Activated B cell treated with CpG ODN at 0.5 μM for 24 hours (primary cell): Measurements from ENCODE around the gene OR4K13. TPM values are rescaled to one million over a fixed set of nuclear protein-coding genes. Genes with fewer than 3 reads are reported as not detected.

ENCODE experiments used
- ATAC-seq: fragments of 200-7000 bp; cut with Tn5 transposase; one replicate; pipeline ENCODE4 v1.10.0; 2021; ENCODE audit warnings: low read depth, mild to moderate bottlenecking, moderate library complexity
- CTCF ChIA-PET: fragments of 350-600 bp; sonication (Branson Sonifier 250); formaldehyde crosslinking; loops from one replicate; lab custom pipeline; 2021; ENCODE audit warnings: antibody characterized with exemption; lab: Charles Lee
- POLR2A ChIA-PET: fragments of 350-600 bp; sonication (Branson Sonifier 250); formaldehyde crosslinking; loops from one replicate; lab custom pipeline; 2021; ENCODE audit warnings: antibody characterized with exemption; lab: Charles Lee
- DNase-seq: peaks from one replicate; pipeline ENCODE4 v3.0.0; 2022
- H3K27ac Mint-ChIP-seq: one replicate; pipeline ENCODE4 v1.8.0; 2020; ENCODE audit warnings: mixed read lengths
- H3K27me3 Mint-ChIP-seq: one replicate; pipeline ENCODE4 v1.8.0; 2021; ENCODE audit warnings: mixed read lengths
- H3K36me3 Mint-ChIP-seq: one replicate; pipeline ENCODE4 v1.8.0; 2021; ENCODE audit warnings: low read depth, mixed read lengths
- H3K4me1 Mint-ChIP-seq: one replicate; pipeline ENCODE4 v1.8.0; 2021; ENCODE audit warnings: mixed read lengths
- H3K4me3 Mint-ChIP-seq: one replicate; pipeline ENCODE4 v1.8.0; 2020; ENCODE audit warnings: mild to moderate bottlenecking, mixed read lengths
- H3K9me3 Mint-ChIP-seq: one replicate; pipeline ENCODE4 v1.8.0; 2020; ENCODE audit warnings: mixed read lengths
- intact Hi-C: fragments of 100-400 bp; cut with micrococcal nuclease; formaldehyde crosslinking; loops from one replicate; pipeline ENCODE4 v1.15.1; 2024
- total RNA-seq: library from RNA; stranded (reverse); gene quantifications from 2 replicates; pipeline ENCODE4 v1.2.3, GENCODE V29; 2022
- TF ChIP-seq, protein P1 (sequence below): fragments of 200-600 bp; IDR thresholded peaks from one replicate; pipeline ENCODE4 v1.8.0; 2022; ENCODE audit warnings: antibody characterized with exemption, mild to moderate bottlenecking

OR4K13 gene, protein sequence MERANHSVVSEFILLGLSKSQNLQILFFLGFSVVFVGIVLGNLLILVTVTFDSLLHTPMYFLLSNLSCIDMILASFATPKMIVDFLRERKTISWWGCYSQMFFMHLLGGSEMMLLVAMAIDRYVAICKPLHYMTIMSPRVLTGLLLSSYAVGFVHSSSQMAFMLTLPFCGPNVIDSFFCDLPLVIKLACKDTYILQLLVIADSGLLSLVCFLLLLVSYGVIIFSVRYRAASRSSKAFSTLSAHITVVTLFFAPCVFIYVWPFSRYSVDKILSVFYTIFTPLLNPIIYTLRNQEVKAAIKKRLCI
- total RNA-seq, result not detected in 2 replicates

DNA sequence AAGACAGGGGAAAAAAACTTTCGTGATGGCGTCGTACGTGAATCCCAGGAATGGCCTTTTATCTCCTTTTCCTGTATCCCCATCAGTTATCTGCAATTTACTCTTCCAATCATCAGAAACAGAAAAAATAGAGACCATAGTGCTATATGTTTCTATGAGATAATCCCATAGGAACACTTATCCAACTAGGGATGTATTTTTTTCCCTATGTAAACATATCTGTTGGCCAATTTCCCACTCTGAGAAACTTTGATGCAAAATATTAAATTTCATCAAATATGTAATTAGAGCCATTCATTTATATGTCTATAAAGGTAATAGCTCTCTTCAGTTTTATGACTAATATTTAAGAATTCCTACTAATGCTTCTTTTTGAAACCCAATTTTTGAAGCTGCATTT is at the start of gene OR4K13:
Gene OR4K13, minus strand, starts transcription at position 101 of the 400 bp plus-strand sequence. CDS start 1,280 bp downstream, outside the sequence.
- Mint-ChIP-seq H3K4me3 (no peak within 1 kb of the TSS), H3K4me1 (no peaks in the 10 kb centered on the region), H3K9me3 (no peaks in the 10 kb centered on the region), H3K27ac (no peak within 1 kb of the TSS), H3K36me3 (no peaks in the 10 kb centered on the region), H3K27me3 (no peaks in the 10 kb centered on the region)
- POLR2A ChIA-PET, result no interaction called here
- ATAC-seq, result no peak
- TF ChIP-seq, protein P1, sequence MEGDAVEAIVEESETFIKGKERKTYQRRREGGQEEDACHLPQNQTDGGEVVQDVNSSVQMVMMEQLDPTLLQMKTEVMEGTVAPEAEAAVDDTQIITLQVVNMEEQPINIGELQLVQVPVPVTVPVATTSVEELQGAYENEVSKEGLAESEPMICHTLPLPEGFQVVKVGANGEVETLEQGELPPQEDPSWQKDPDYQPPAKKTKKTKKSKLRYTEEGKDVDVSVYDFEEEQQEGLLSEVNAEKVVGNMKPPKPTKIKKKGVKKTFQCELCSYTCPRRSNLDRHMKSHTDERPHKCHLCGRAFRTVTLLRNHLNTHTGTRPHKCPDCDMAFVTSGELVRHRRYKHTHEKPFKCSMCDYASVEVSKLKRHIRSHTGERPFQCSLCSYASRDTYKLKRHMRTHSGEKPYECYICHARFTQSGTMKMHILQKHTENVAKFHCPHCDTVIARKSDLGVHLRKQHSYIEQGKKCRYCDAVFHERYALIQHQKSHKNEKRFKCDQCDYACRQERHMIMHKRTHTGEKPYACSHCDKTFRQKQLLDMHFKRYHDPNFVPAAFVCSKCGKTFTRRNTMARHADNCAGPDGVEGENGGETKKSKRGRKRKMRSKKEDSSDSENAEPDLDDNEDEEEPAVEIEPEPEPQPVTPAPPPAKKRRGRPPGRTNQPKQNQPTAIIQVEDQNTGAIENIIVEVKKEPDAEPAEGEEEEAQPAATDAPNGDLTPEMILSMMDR, result no peak
- CTCF ChIA-PET, result no interaction called here
- intact Hi-C loops, result no loop called here
- no peak for DNase-seq

DNA sequence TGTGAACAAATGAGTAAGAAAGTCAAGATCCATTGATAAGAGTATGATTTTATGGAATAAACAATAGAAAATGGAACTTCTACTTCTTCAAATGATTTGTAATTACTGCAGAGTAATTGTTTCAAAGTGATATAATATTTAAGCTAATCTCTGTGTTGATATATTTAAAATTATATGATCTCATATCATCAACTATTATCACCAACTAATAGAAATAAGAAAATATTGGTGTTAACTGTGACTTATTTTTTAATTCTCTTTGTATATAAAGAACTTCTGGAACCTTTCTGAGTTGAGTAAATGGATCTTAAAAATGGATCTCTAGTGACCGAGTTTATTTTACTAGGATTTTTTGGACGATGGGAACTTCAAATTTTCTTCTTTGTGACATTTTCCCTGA is 23.9 kb upstream of the OR4K13 start, which contains the start of gene OR4L1:
Gene OR4L1, plus strand, starts transcription at position 301 of the 400 bp plus-strand sequence. Its CDS starts 0 bp downstream, at position 301.
- intact Hi-C loops, result no loop called here
- POLR2A ChIA-PET, result no interaction called here
- no peak for DNase-seq

DNA sequence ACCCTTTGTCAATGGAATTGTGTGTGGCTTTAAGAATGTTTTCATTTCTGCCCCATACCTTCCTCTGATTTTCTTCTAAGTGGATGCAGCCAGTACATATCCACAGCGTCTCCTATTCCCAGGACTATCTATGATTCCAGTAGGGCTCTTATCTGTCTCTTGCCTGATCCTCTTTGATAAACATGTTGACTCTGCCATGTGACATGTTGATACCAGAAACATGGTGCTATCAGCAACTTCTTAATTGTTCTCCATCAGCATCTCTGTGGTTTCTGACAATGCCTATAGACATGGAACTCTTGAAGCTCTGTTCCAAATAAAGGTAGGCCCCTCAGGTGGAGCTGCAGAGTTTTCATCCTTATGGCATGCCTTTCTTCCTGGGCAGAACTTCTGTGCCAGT is 12.4 kb upstream of the OR4K13 start:
- no peak overlapping the region for H3K4me3 Mint-ChIP-seq
- TF ChIP-seq, protein P1, result no peak
- ATAC-seq (no peak), DNase-seq (no peak)
- intact Hi-C loops, result no loop called here
- H3K36me3 Mint-ChIP-seq, result no peaks in the 10 kb centered on the region
- H3K9me3 Mint-ChIP-seq, result no peaks in the 10 kb centered on the region
- H3K27me3 Mint-ChIP-seq, result no peaks in the 10 kb centered on the region
- H3K4me1 Mint-ChIP-seq, result no peaks in the 10 kb centered on the region
- CTCF ChIA-PET, result no interaction called here
- POLR2A ChIA-PET, result no interaction called here
- no peak overlapping the region for H3K27ac Mint-ChIP-seq

More for the DNA sequence above, 23.9 kb upstream of the OR4K13 start, which contains the start of gene OR4L1:
- no peak within 1 kb of the TSS for H3K4me3 Mint-ChIP-seq
- no peaks in the 10 kb centered on the region for H3K36me3 Mint-ChIP-seq
- no peak for ATAC-seq
- no peaks in the 10 kb centered on the region for H3K4me1 Mint-ChIP-seq
- H3K9me3 Mint-ChIP-seq, result peaks cover 4% of the 10 kb centered on the region
- H3K27me3 Mint-ChIP-seq, result peaks cover 2% of the 10 kb centered on the region
- CTCF ChIA-PET, result no interaction called here
- no peak within 1 kb of the TSS for H3K27ac Mint-ChIP-seq
- TF ChIP-seq, protein P1, result no peak

DNA sequence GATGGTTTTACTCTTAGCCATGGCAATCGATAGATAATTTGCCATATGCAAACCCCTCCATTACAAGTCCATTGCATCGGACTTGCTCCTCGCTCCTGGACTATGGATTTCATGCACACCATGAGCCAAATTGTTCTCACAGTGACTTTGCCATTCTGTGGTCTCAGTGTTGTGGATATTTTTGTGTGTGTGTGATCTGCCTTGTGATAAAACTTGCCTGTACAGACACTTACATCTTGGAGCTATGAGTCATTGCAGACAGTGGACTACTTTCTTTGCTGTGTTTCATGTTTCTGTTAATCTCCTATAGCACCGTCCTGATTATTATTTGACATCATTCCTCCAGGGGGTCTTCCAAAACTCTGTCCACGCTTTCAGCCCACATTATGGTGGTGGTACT is 8.4 kb upstream of the OR4K13 start:
- H3K36me3 Mint-ChIP-seq, result no peaks in the 10 kb centered on the region
- TF ChIP-seq, protein P1, result no peak
- no peaks in the 10 kb centered on the region for H3K27me3 Mint-ChIP-seq
- ChIA-PET CTCF (no interaction called here), POLR2A (no interaction called here)
- intact Hi-C loops, result no loop called here
- no peak overlapping the region for H3K4me3 Mint-ChIP-seq
- H3K9me3 Mint-ChIP-seq, result no peaks in the 10 kb centered on the region
- ATAC-seq, result no peak
- no peaks in the 10 kb centered on the region for H3K4me1 Mint-ChIP-seq
- H3K27ac Mint-ChIP-seq, result no peak overlapping the region
- no peak for DNase-seq

DNA sequence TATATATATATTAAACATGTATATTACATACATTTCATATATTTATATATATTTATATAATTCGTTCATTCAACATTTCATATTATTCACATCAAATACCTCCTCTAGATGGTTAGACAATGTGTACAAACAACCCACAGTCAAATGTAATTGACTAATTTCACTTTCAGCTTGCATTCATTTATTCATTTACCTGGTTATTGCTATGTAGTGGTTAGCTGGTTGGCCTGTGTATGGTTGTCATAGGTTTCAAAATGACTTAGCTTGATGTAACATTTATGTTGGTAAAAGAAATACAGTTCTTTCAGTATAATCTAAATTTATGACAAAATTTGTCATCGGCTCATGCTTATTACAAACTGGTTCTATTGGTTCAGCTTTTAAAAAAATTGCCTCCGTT is 389 bp downstream of the OR4K13 start:
- Mint-ChIP-seq H3K9me3 (no peaks in the 10 kb centered on the region), H3K27ac (no peak overlapping the region), H3K36me3 (no peaks in the 10 kb centered on the region), H3K4me3 (no peak overlapping the region), H3K4me1 (no peaks in the 10 kb centered on the region), H3K27me3 (no peaks in the 10 kb centered on the region)
- ATAC-seq (no peak), DNase-seq (no peak)
- TF ChIP-seq, protein P1, result no peak
- POLR2A ChIA-PET, result no interaction called here
- CTCF ChIA-PET, result no interaction called here
- intact Hi-C loops, result no loop called here
